ENCODE results near the gene MRPL23. TPM values are rescaled to one million over a fixed set of nuclear protein-coding genes. Genes with fewer than 3 reads are reported as not detected.

Gene MRPL23
- polyA plus RNA-seq, 1 donor (not counting 4 experiments of a cell fraction or from before 2014, with no cell fraction given), result 68.2 TPM

DNA sequence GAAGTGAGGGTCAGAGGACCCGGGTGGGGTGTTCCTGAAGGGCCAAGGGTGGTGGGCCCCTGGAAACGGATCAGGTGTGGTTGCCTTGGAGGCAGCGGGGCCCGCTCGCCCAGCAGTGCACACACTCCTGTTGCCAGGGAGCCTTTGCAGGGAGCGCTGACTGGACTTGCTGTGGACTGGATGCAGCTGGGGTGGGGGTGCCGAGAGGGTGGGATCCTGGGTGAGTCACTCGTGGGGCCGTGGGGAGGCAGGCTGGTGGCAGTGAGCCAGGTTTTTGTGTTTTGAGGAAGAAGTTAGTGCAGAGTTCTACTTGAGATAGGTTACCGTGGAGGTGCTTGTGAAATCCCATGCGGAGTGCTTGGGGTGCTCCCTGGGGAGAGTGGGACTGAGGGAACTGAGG is 1.3 kb downstream of the MRPL23 start:
- no peaks in the 10 kb centered on the region for H3K9me1 ChIP-seq (ENCODE audit: control insufficient read depth, extremely low read depth, insufficient read depth, low read length)
- FAIRE-seq, result peak; percentile 26
- no peak overlapping the region for H2AFZ ChIP-seq (ENCODE audit: control insufficient read depth, low read length)
- H3K4me1 ChIP-seq (ENCODE audit: control insufficient read depth, extremely low read depth, insufficient read depth, low read length), result peaks cover 8% of the 10 kb centered on the region
- DNase-seq (ENCODE audit: low read depth, low spot score), result no peak
- no peak overlapping the region for H3K27ac ChIP-seq (ENCODE audit: control insufficient read depth, insufficient read depth, low read length)
- H3K9me3 ChIP-seq (ENCODE audit: control insufficient read depth, low read depth, low read length), result no peaks in the 10 kb centered on the region
- H3K4me2 ChIP-seq (ENCODE audit: control insufficient read depth, extremely low read depth, insufficient read depth, low read depth, low read length), result no peak overlapping the region
- no peaks in the 10 kb centered on the region for H4K20me1 ChIP-seq (ENCODE audit: control insufficient read depth, extremely low read depth, insufficient read depth, low read length)
- H3K36me3 ChIP-seq (ENCODE audit: control insufficient read depth in 2 of 2, extremely low read depth in 1 of 2, insufficient read depth in 2 of 2, low read length in 2 of 2), result no peaks in the 10 kb centered on the region
- dilution Hi-C loops (cut with MboI; ENCODE audit: extremely low pct_ligation_motif_present, low sequenced_read_pairs), result no loop called here
- no peak overlapping the region for H3K4me3 ChIP-seq (ENCODE audit: control insufficient read depth in 2 of 3, extremely low read depth in 1 of 3, insufficient read depth in 2 of 3, low read depth in 1 of 3, low read length in 3 of 3)
- no peaks in the 10 kb centered on the region for H3K79me2 ChIP-seq (ENCODE audit: control insufficient read depth, insufficient read depth, low read length)
- TF ChIP-seq, protein P1, sequence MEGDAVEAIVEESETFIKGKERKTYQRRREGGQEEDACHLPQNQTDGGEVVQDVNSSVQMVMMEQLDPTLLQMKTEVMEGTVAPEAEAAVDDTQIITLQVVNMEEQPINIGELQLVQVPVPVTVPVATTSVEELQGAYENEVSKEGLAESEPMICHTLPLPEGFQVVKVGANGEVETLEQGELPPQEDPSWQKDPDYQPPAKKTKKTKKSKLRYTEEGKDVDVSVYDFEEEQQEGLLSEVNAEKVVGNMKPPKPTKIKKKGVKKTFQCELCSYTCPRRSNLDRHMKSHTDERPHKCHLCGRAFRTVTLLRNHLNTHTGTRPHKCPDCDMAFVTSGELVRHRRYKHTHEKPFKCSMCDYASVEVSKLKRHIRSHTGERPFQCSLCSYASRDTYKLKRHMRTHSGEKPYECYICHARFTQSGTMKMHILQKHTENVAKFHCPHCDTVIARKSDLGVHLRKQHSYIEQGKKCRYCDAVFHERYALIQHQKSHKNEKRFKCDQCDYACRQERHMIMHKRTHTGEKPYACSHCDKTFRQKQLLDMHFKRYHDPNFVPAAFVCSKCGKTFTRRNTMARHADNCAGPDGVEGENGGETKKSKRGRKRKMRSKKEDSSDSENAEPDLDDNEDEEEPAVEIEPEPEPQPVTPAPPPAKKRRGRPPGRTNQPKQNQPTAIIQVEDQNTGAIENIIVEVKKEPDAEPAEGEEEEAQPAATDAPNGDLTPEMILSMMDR (optimal IDR thresholded peaks at IDR 0.05 in 1 of 3, IDR thresholded peaks at IDR 0.05 in 1 of 3, conservative IDR thresholded peaks at IDR 0.05 in 1 of 3; ENCODE audit: extremely low read depth in 1 of 3, insufficient read depth in 2 of 3, low read length in 3 of 3), result no peak
- TF ChIP-seq EZH2 (IDR thresholded peaks at IDR 0.05; ENCODE audit: low read length), result no peak
- H3K27me3 ChIP-seq (ENCODE audit: control insufficient read depth, extremely low read depth, insufficient read depth, low read length), result no peaks in the 10 kb centered on the region
- H3K9ac ChIP-seq (ENCODE audit: control insufficient read depth, extremely low read depth, insufficient read depth, low read length), result no peak overlapping the region

GRCh38 chr11:1949302-1949701 is 2.2 kb downstream of the MRPL23 start:
- TF ChIP-seq, protein P1 (optimal IDR thresholded peaks at IDR 0.05 in 1 of 3, IDR thresholded peaks at IDR 0.05 in 1 of 3, conservative IDR thresholded peaks at IDR 0.05 in 1 of 3; ENCODE audit: extremely low read depth in 1 of 3, insufficient read depth in 2 of 3, low read length in 3 of 3), result no peak
- no peak for TF ChIP-seq EZH2 (IDR thresholded peaks at IDR 0.05; ENCODE audit: low read length)
- Histone ChIP-seq H2AFZ (ENCODE audit: control insufficient read depth, low read length) (no peak overlapping the region), H3K27me3 (ENCODE audit: control insufficient read depth, extremely low read depth, insufficient read depth, low read length) (no peaks in the 10 kb centered on the region), H3K9ac (ENCODE audit: control insufficient read depth, extremely low read depth, insufficient read depth, low read length) (no peak overlapping the region), H3K4me2 (ENCODE audit: control insufficient read depth, extremely low read depth, insufficient read depth, low read depth, low read length) (no peak overlapping the region), H3K9me3 (ENCODE audit: control insufficient read depth, low read depth, low read length) (no peaks in the 10 kb centered on the region), H3K9me1 (ENCODE audit: control insufficient read depth, extremely low read depth, insufficient read depth, low read length) (no peaks in the 10 kb centered on the region), H3K79me2 (ENCODE audit: control insufficient read depth, insufficient read depth, low read length) (no peaks in the 10 kb centered on the region), H4K20me1 (ENCODE audit: control insufficient read depth, extremely low read depth, insufficient read depth, low read length) (no peaks in the 10 kb centered on the region), H3K27ac (ENCODE audit: control insufficient read depth, insufficient read depth, low read length) (no peak overlapping the region), H3K4me3 (ENCODE audit: control insufficient read depth in 2 of 3, extremely low read depth in 1 of 3, insufficient read depth in 2 of 3, low read depth in 1 of 3, low read length in 3 of 3) (no peak overlapping the region), H3K36me3 (ENCODE audit: control insufficient read depth in 2 of 2, extremely low read depth in 1 of 2, insufficient read depth in 2 of 2, low read length in 2 of 2) (no peaks in the 10 kb centered on the region), H3K4me1 (ENCODE audit: control insufficient read depth, extremely low read depth, insufficient read depth, low read length) (no peaks in the 10 kb centered on the region)
- DNase-seq (ENCODE audit: low read depth, low spot score), result no peak
- FAIRE-seq, result no peak
- dilution Hi-C loops (cut with MboI; ENCODE audit: extremely low pct_ligation_motif_present, low sequenced_read_pairs), result no loop called here

Data from keratinocyte (primary cell).